ACC112 (cell line): ENCODE data around the gene APOBEC3H.

Experiments used
- H2AFZ ChIP-seq: fragments of 200-600 bp; sonication (generic); one replicate; pipeline ENCODE4 v1.6.0; 2017; ENCODE audit warnings: antibody characterized with exemption, low read length; ENCODE audit not compliant: unreplicated experiment
- H3K27ac ChIP-seq: fragments of 200-600 bp; sonication (generic); 2 replicates; pipeline ENCODE4 v1.5.1; 2014; ENCODE audit warnings: low read depth, mild to moderate bottlenecking, antibody characterized with exemption, low read length, moderate library complexity
- H3K27me3 ChIP-seq: fragments of 200-600 bp; sonication (generic); 2 replicates; pipeline ENCODE4 v1.6.1; 2014; ENCODE audit warnings: mild to moderate bottlenecking, antibody characterized with exemption, low read length, moderate library complexity, mixed read lengths; ENCODE audit not compliant: insufficient read depth
- H3K36me3 ChIP-seq: fragments of 200-600 bp; sonication (generic); 2 replicates; pipeline ENCODE4 v1.6.1; 2016; ENCODE audit warnings: mild to moderate bottlenecking, antibody characterized with exemption, low read length, moderate library complexity, mixed read lengths; ENCODE audit not compliant: insufficient read depth
- H3K4me1 ChIP-seq: fragments of 200-600 bp; sonication (generic); one replicate; pipeline ENCODE4 v1.6.1; 2016; ENCODE audit warnings: low read length, mixed read lengths; ENCODE audit not compliant: insufficient read depth, unreplicated experiment, control insufficient read depth
- H3K4me3 ChIP-seq: fragments of 200-600 bp; sonication (generic); 2 replicates; pipeline ENCODE4 v1.5.1; 2014; ENCODE audit warnings: mild to moderate bottlenecking, low read depth, low read length
- H3K79me2 ChIP-seq: fragments of 200-600 bp; sonication (generic); one replicate; pipeline ENCODE4 v1.6.0; 2016; ENCODE audit warnings: low read length; ENCODE audit not compliant: control insufficient read depth, unreplicated experiment, insufficient read depth

APOBEC3H gene

GRCh38 chr22:39151329-39151975 lies 54.4 kb downstream of the APOBEC3H start:
- Histone ChIP-seq H3K27ac (no peak overlapping the region), H3K4me1 (no peaks in the 10 kb centered on the region), H3K4me3 (peak overlapping the region; percentile 70; the same call in 1 of the 2 replicates), H3K36me3 (no peaks in the 10 kb centered on the region), H3K79me2 (no peaks in the 10 kb centered on the region), H2AFZ (no peak overlapping the region), H3K27me3 (peaks cover 18% of the 10 kb centered on the region)

GRCh38 chr22:39152024-39152510 lies 55.0 kb downstream of the APOBEC3H start:
- H3K4me1 ChIP-seq = no peaks in the 10 kb centered on the region
- H3K27ac ChIP-seq = no peak overlapping the region
- H2AFZ ChIP-seq = no peak overlapping the region
- no peaks in the 10 kb centered on the region for H3K36me3 ChIP-seq
- H3K79me2 ChIP-seq = no peaks in the 10 kb centered on the region
- H3K4me3 ChIP-seq = peak overlapping the region; percentile 70
- peaks cover 18% of the 10 kb centered on the region for H3K27me3 ChIP-seq

GRCh38 chr22:39152511-39153219 lies 55.6 kb downstream of the APOBEC3H start, which contains the start of gene CBX7:
CBX7 (minus strand) TSS chr22:39152680; CDS start chr22:39152444, 236 bp downstream.
- Histone ChIP-seq H3K4me3 (peak within 1 kb of the TSS; percentile 79), H3K36me3 (no peaks in the 10 kb centered on the region), H3K27ac (no peak within 1 kb of the TSS), H3K27me3 (peaks cover 18% of the 10 kb centered on the region), H3K79me2 (no peaks in the 10 kb centered on the region), H3K4me1 (no peaks in the 10 kb centered on the region), H2AFZ (peak within 1 kb of the TSS; percentile 75)

GRCh38 chr22:39153220-39153717 lies 56.2 kb downstream of the APOBEC3H start:
- H3K4me3 ChIP-seq = peak overlapping the region; percentile 79
- H3K27ac ChIP-seq = no peak overlapping the region
- no peaks in the 10 kb centered on the region for H3K4me1 ChIP-seq
- H3K27me3 ChIP-seq = peaks cover 18% of the 10 kb centered on the region
- H2AFZ ChIP-seq = peak overlapping the region; percentile 75
- no peaks in the 10 kb centered on the region for H3K79me2 ChIP-seq
- H3K36me3 ChIP-seq = no peaks in the 10 kb centered on the region
